ENCODE data around the gene UBE2M.
"Not testable (repeated sequence)": the region's sequence is repeated elsewhere in the genome, so short reads cannot be mapped to it uniquely, and the experiment has no call there.

The UBE2M gene

GRCh38 chr19:58581227-58582141 lies 23.1 kb upstream of the UBE2M start:
- no peak for FAIRE-seq
- no peak for DNase-seq (ENCODE audit: insufficient read length, low spot score)
- TF ChIP-seq, protein P1, sequence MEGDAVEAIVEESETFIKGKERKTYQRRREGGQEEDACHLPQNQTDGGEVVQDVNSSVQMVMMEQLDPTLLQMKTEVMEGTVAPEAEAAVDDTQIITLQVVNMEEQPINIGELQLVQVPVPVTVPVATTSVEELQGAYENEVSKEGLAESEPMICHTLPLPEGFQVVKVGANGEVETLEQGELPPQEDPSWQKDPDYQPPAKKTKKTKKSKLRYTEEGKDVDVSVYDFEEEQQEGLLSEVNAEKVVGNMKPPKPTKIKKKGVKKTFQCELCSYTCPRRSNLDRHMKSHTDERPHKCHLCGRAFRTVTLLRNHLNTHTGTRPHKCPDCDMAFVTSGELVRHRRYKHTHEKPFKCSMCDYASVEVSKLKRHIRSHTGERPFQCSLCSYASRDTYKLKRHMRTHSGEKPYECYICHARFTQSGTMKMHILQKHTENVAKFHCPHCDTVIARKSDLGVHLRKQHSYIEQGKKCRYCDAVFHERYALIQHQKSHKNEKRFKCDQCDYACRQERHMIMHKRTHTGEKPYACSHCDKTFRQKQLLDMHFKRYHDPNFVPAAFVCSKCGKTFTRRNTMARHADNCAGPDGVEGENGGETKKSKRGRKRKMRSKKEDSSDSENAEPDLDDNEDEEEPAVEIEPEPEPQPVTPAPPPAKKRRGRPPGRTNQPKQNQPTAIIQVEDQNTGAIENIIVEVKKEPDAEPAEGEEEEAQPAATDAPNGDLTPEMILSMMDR (IDR thresholded peaks at IDR 0.05; ENCODE audit: insufficient read depth, missing control alignments) = peak; percentile 81

GRCh38 chr19:58579473-58580142 lies 21.2 kb upstream of the UBE2M start:
- FAIRE-seq (no peak), DNase-seq (ENCODE audit: insufficient read length, low spot score) (no peak)
- TF ChIP-seq, protein P1 (IDR thresholded peaks at IDR 0.05; ENCODE audit: insufficient read depth, missing control alignments) = no peak

DNA sequence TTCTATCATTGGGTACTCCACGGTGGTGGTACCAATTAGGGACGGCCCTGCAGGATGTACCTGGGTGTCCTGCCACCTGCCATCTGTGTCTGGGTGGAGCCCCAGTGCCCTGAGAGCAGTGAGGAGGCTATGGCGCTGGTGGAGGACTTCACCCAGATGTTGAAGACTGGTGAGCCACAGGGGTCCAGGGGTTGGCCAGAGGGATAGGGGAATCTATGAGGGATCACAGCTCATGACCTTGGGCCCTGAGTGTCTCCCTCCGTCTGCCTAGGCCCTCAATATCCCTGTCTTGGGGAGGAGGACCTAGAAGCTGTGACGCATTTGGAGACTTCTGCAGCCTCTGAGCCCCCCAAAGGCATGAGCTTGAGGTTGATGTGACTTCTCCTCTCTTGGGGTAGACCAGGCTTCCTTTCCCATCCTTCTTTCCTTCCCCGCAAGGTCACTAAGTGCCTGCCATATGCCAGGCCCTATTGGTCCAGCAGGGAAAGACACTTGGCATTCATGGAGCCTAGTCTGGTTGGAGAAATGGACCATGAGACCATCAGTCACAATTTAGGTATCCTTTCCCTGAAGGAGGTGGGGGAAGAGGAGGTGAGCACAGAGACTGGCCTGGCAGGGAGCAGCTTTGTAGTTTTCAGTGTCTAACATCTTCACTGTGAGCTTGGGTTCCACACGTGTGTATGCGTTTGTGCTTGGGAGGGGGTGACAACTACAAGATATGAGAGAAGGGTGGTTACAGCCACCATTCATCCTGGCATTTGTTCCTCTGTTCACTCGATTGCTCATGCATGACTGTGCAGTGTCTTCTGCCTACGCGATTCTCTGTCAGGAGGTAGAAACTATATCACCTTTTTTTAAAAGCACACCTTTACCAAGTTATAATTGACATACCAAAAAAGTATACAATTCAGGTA lies 19.9 kb upstream of the UBE2M start:
- TF ChIP-seq, protein P1 (IDR thresholded peaks at IDR 0.05; ENCODE audit: insufficient read depth, missing control alignments) = no peak
- FAIRE-seq (no peak), DNase-seq (ENCODE audit: insufficient read length, low spot score) (no peak)

GRCh38 chr19:58577581-58577980 lies 19.2 kb upstream of the UBE2M start:
- not testable (repeated sequence) for DNase-seq (ENCODE audit: insufficient read length, low spot score); FAIRE-seq

- FAIRE-seq = no peak
- DNase-seq (ENCODE audit: insufficient read length, low spot score) = no peak
- TF ChIP-seq, protein P1 (IDR thresholded peaks at IDR 0.05; ENCODE audit: insufficient read depth, missing control alignments) = no peak
Observed at GRCh38 chr19:58575183-58576041, 17.0 kb upstream of the UBE2M start.

GRCh38 chr19:58573658-58574164 lies 15.3 kb upstream of the UBE2M start:
- TF ChIP-seq, protein P1 (IDR thresholded peaks at IDR 0.05; ENCODE audit: insufficient read depth, missing control alignments) = no peak
- FAIRE-seq = no peak
- no peak for DNase-seq (ENCODE audit: insufficient read length, low spot score)
